G401.6 (cell line): ENCODE data around the gene RABGAP1L.
A peak's percentile ranks its signal among the peaks of the same experiment; 100 is the strongest.

Source experiments
- FAIRE-seq: peaks from 2 replicates; lab custom pipeline; 2012; peaks lifted over from hg19 to GRCh38; lab: Jason Lieb, UNC

Gene RABGAP1L

GRCh38 chr1:174720618-174721017, 561.3 kb downstream of the RABGAP1L start:
- FAIRE-seq: no peak

- FAIRE-seq: no peak
Observed at GRCh38 chr1:174721246-174721645, 561.9 kb downstream of the RABGAP1L start.

GRCh38 chr1:174723816-174724215, 564.5 kb downstream of the RABGAP1L start:
- no peak for FAIRE-seq

- no peak for FAIRE-seq
Observed at GRCh38 chr1:174724219-174724618, 564.9 kb downstream of the RABGAP1L start.

- FAIRE-seq: peak; percentile 93
Observed at GRCh38 chr1:174726167-174726879, 567.0 kb downstream of the RABGAP1L start.

- no peak for FAIRE-seq
Observed at GRCh38 chr1:174726880-174727585, 567.7 kb downstream of the RABGAP1L start.

GRCh38 chr1:174734270-174734669, 575.0 kb downstream of the RABGAP1L start:
- no peak for FAIRE-seq

- FAIRE-seq: no peak
Observed at GRCh38 chr1:174736831-174737230, 577.5 kb downstream of the RABGAP1L start.

- FAIRE-seq: no peak
Observed at GRCh38 chr1:174740249-174740968, 581.1 kb downstream of the RABGAP1L start.

- FAIRE-seq: no peak
Observed at GRCh38 chr1:174742805-174743653, 583.7 kb downstream of the RABGAP1L start.

GRCh38 chr1:174743654-174744561, 584.6 kb downstream of the RABGAP1L start:
- FAIRE-seq: peak; percentile 98

- FAIRE-seq: no peak
Observed at GRCh38 chr1:174744886-174745285, 585.6 kb downstream of the RABGAP1L start.

GRCh38 chr1:174746024-174746808, 586.9 kb downstream of the RABGAP1L start:
- FAIRE-seq: no peak

GRCh38 chr1:174747613-174748012, 588.3 kb downstream of the RABGAP1L start:
- no peak for FAIRE-seq

GRCh38 chr1:174748586-174748985, 589.3 kb downstream of the RABGAP1L start:
- no peak for FAIRE-seq

- FAIRE-seq: no peak
Observed at GRCh38 chr1:174753131-174753530, 593.8 kb downstream of the RABGAP1L start.

GRCh38 chr1:174761335-174761734, 602.0 kb downstream of the RABGAP1L start:
- FAIRE-seq: no peak

- FAIRE-seq: no peak
Observed at GRCh38 chr1:174761901-174762585, 602.7 kb downstream of the RABGAP1L start.

- FAIRE-seq: no peak
Observed at GRCh38 chr1:174764191-174764590, 604.9 kb downstream of the RABGAP1L start.

- no peak for FAIRE-seq
Observed at GRCh38 chr1:174766727-174767126, 607.4 kb downstream of the RABGAP1L start.
